ENCODE measurements around the gene CMTM3. TPM values are rescaled to one million over a fixed set of nuclear protein-coding genes. Genes with fewer than 3 reads are reported as not detected.
A peak's percentile ranks its signal among the peaks of the same experiment; 100 is the strongest.

Gene CMTM3
- total RNA-seq, 2 experiments from 2014 or later: 53.7 to 59.7 TPM

GRCh38 chr16:66598111-66598510 lies 6.4 kb upstream of the CMTM3 start:
- POLR2A ChIA-PET: no interaction called here
- H3K36me3 Mint-ChIP-seq (ENCODE audit: low read depth): peaks cover 2% of the 10 kb centered on the region
- peaks cover 6% of the 10 kb centered on the region for H3K9me3 Mint-ChIP-seq (ENCODE audit: low read depth)
- H3K27ac Mint-ChIP-seq: no peak overlapping the region
- H3K4me3 Mint-ChIP-seq: no peak overlapping the region
- intact Hi-C loops (cut with DNase I, micrococcal nuclease): no loop called here
- peaks cover 33% of the 10 kb centered on the region for H3K4me1 Mint-ChIP-seq
- DNase-seq (peak; percentile 41), ATAC-seq (peak; percentile 71)
- H3K27me3 Mint-ChIP-seq: no peaks in the 10 kb centered on the region
- CTCF ChIA-PET: interaction anchor here (0.5 to 3.8 kb wide), 5 partner anchors 9 to 137 kb away, joined by 3 to 20 read pairs (median 7); no protein-coding TSS in a partner anchor

GRCh38 chr16:66599726-66600125 lies 4.8 kb upstream of the CMTM3 start:
- Mint-ChIP-seq H3K4me3 (no peak overlapping the region), H3K27me3 (no peaks in the 10 kb centered on the region), H3K27ac (peak overlapping the region; percentile 33), H3K4me1 (peaks cover 39% of the 10 kb centered on the region), H3K9me3 (ENCODE audit: low read depth) (peaks cover 6% of the 10 kb centered on the region), H3K36me3 (ENCODE audit: low read depth) (peaks cover 2% of the 10 kb centered on the region)
- ChIA-PET POLR2A (no interaction called here), CTCF (interaction anchor here (0.6 to 3.8 kb wide), 4 partner anchors 9 to 24 kb away, joined by 3 to 20 read pairs (median 4); no protein-coding TSS in a partner anchor)
- DNase-seq: no peak
- no peak for ATAC-seq
- intact Hi-C loops (cut with DNase I, micrococcal nuclease): no loop called here

- H3K36me3 Mint-ChIP-seq (ENCODE audit: low read depth): peaks cover 2% of the 10 kb centered on the region
- no peak overlapping the region for H3K4me3 Mint-ChIP-seq
- CTCF ChIA-PET: interaction anchor here (0.5 to 0.6 kb wide), 2 partner anchors 8 to 19 kb away, joined by 3 read pairs; no protein-coding TSS in a partner anchor
- H3K4me1 Mint-ChIP-seq: peaks cover 35% of the 10 kb centered on the region
- DNase-seq: no peak
- no peak for ATAC-seq
- intact Hi-C loops (cut with DNase I, micrococcal nuclease): no loop called here
- no peak overlapping the region for H3K27ac Mint-ChIP-seq
- POLR2A ChIA-PET: no interaction called here
- peaks cover 6% of the 10 kb centered on the region for H3K9me3 Mint-ChIP-seq (ENCODE audit: low read depth)
- no peaks in the 10 kb centered on the region for H3K27me3 Mint-ChIP-seq
Observed at GRCh38 chr16:66600477-66600876, 4.0 kb upstream of the CMTM3 start.

GRCh38 chr16:66601471-66601870 lies 3.0 kb upstream of the CMTM3 start:
- intact Hi-C loops (cut with DNase I, micrococcal nuclease): no loop called here
- CTCF ChIA-PET: interaction anchor here (0.9 to 3.3 kb wide), 3 partner anchors 8 to 194 kb away, joined by 3 to 16 read pairs (median 3); no protein-coding TSS in a partner anchor
- POLR2A ChIA-PET: no interaction called here
- H3K9me3 Mint-ChIP-seq (ENCODE audit: low read depth): peaks cover 6% of the 10 kb centered on the region
- peaks cover 42% of the 10 kb centered on the region for H3K4me1 Mint-ChIP-seq
- no peak overlapping the region for H3K27ac Mint-ChIP-seq
- H3K36me3 Mint-ChIP-seq (ENCODE audit: low read depth): peaks cover 6% of the 10 kb centered on the region
- no peaks in the 10 kb centered on the region for H3K27me3 Mint-ChIP-seq
- ATAC-seq (no peak), DNase-seq (no peak)
- no peak overlapping the region for H3K4me3 Mint-ChIP-seq

GRCh38 chr16:66603537-66604375 lies 748 bp upstream of the CMTM3 start:
- ChIA-PET POLR2A (no interaction called here), CTCF (interaction anchor here (0.6 to 3.3 kb wide), 11 partner anchors 8 to 330 kb away, joined by 3 to 16 read pairs (median 4); partner anchors contain the start of genes CKLF and CMTM2)
- peak; percentile 71 for ATAC-seq
- intact Hi-C loops (cut with DNase I, micrococcal nuclease): loop anchor here (1.0 to 2.0 kb wide), 13 partner anchors 13 to 270 kb away; partner anchors contain the start of genes CKLF (in 2 of the 2), CMTM4 (in 1 of the 2) and DYNC1LI2 (in 1 of the 2)
- no peaks in the 10 kb centered on the region for H3K27me3 Mint-ChIP-seq
- H3K36me3 Mint-ChIP-seq (ENCODE audit: low read depth): peaks cover 17% of the 10 kb centered on the region
- H3K4me1 Mint-ChIP-seq: peaks cover 41% of the 10 kb centered on the region
- H3K9me3 Mint-ChIP-seq (ENCODE audit: low read depth): peaks cover 6% of the 10 kb centered on the region
- peak; percentile 84 for DNase-seq
- H3K4me3 Mint-ChIP-seq: peak overlapping the region; percentile 81
- peak overlapping the region; percentile 95 for H3K27ac Mint-ChIP-seq

- peak overlapping the region; percentile 63 for H3K27ac Mint-ChIP-seq
- peaks cover 30% of the 10 kb centered on the region for H3K36me3 Mint-ChIP-seq (ENCODE audit: low read depth)
- intact Hi-C loops (cut with DNase I, micrococcal nuclease): loop anchor here (1.0 to 5.0 kb wide), 7 partner anchors 17 to 322 kb away; partner anchors contain the start of genes CKLF (in 1 of the 2) and RRAD (in 1 of the 2)
- POLR2A ChIA-PET: no interaction called here
- peak; percentile 12 for ATAC-seq
- CTCF ChIA-PET: interaction anchor here (3.4 kb wide), 1 partner anchor 200 kb away, joined by 25 read pairs; no protein-coding TSS in a partner anchor
- no peaks in the 10 kb centered on the region for H3K27me3 Mint-ChIP-seq
- H3K9me3 Mint-ChIP-seq (ENCODE audit: low read depth): peaks cover 6% of the 10 kb centered on the region
- peak; percentile 64 for DNase-seq
- peak overlapping the region; percentile 81 for H3K4me3 Mint-ChIP-seq
- H3K4me1 Mint-ChIP-seq: peaks cover 39% of the 10 kb centered on the region
Observed at GRCh38 chr16:66605177-66605978, 874 bp downstream of the CMTM3 start.

- POLR2A ChIA-PET: no interaction called here
- peak; percentile 24 for DNase-seq
- peaks cover 34% of the 10 kb centered on the region for H3K36me3 Mint-ChIP-seq (ENCODE audit: low read depth)
- intact Hi-C loops (cut with DNase I, micrococcal nuclease): loop anchor here (1.0 to 5.0 kb wide), 7 partner anchors 17 to 321 kb away; partner anchors contain the start of genes CKLF (in 1 of the 2) and RRAD (in 1 of the 2)
- no peaks in the 10 kb centered on the region for H3K9me3 Mint-ChIP-seq (ENCODE audit: low read depth)
- peak overlapping the region; percentile 88 for H3K27ac Mint-ChIP-seq
- H3K4me1 Mint-ChIP-seq: peaks cover 39% of the 10 kb centered on the region
- CTCF ChIA-PET: interaction anchor here (0.6 to 3.4 kb wide), 9 partner anchors 16 to 200 kb away, joined by 3 to 25 read pairs (median 4); no protein-coding TSS in a partner anchor
- ATAC-seq: no peak
- no peaks in the 10 kb centered on the region for H3K27me3 Mint-ChIP-seq
- H3K4me3 Mint-ChIP-seq: peak overlapping the region; percentile 74
Observed at GRCh38 chr16:66605979-66606751, 1.7 kb downstream of the CMTM3 start.

GRCh38 chr16:66608241-66609138 lies 4.0 kb downstream of the CMTM3 start:
- ChIA-PET POLR2A (interaction anchor here (0.6 to 1.0 kb wide), 3 partner anchors 85 to 303 kb away, joined by 3 to 4 read pairs (median 4); no protein-coding TSS in a partner anchor), CTCF (interaction anchor here (0.6 to 3.4 kb wide), 32 partner anchors 8 to 323 kb away, joined by 3 to 28 read pairs (median 4); partner anchors contain the start of gene CKLF)
- ATAC-seq: peak; percentile 50
- H3K9me3 Mint-ChIP-seq (ENCODE audit: low read depth): no peaks in the 10 kb centered on the region
- no peak overlapping the region for H3K4me3 Mint-ChIP-seq
- peak; percentile 92 for DNase-seq
- peaks cover 35% of the 10 kb centered on the region for H3K4me1 Mint-ChIP-seq
- peak overlapping the region; percentile 78 for H3K27ac Mint-ChIP-seq
- H3K27me3 Mint-ChIP-seq: no peaks in the 10 kb centered on the region
- intact Hi-C loops (cut with DNase I, micrococcal nuclease): loop anchor here (1.0 to 5.0 kb wide), 4 partner anchors 42 to 319 kb away; partner anchors contain the start of genes CMTM4 (in 1 of the 2) and RRAD (in 1 of the 2)
- peaks cover 46% of the 10 kb centered on the region for H3K36me3 Mint-ChIP-seq (ENCODE audit: low read depth)

GRCh38 chr16:66609139-66609510 lies 4.6 kb downstream of the CMTM3 start:
- no peaks in the 10 kb centered on the region for H3K27me3 Mint-ChIP-seq
- no peaks in the 10 kb centered on the region for H3K9me3 Mint-ChIP-seq (ENCODE audit: low read depth)
- H3K4me3 Mint-ChIP-seq: no peak overlapping the region
- no peak for DNase-seq
- peaks cover 30% of the 10 kb centered on the region for H3K4me1 Mint-ChIP-seq
- ATAC-seq: no peak
- intact Hi-C loops (cut with DNase I, micrococcal nuclease): loop anchor here (2.0 to 5.0 kb wide), 3 partner anchors 42 to 318 kb away; partner anchors contain the start of gene RRAD (in 1 of the 2)
- no peak overlapping the region for H3K27ac Mint-ChIP-seq
- H3K36me3 Mint-ChIP-seq (ENCODE audit: low read depth): peaks cover 46% of the 10 kb centered on the region
- POLR2A ChIA-PET: interaction anchor here (0.6 to 1.0 kb wide), 2 partner anchors 86 to 202 kb away, joined by 3 to 4 read pairs; no protein-coding TSS in a partner anchor
- CTCF ChIA-PET: interaction anchor here (0.6 to 3.4 kb wide), 26 partner anchors 8 to 322 kb away, joined by 3 to 28 read pairs (median 4); partner anchors contain the start of gene CKLF

All from activated CD4-positive, alpha-beta T cell treated with anti-CD3 and anti-CD28 coated beads for 36 hours (primary cell).